ENCODE measurements around the gene AMBP. TPM values are rescaled to one million over a fixed set of nuclear protein-coding genes. Genes with fewer than 3 reads are reported as not detected.

Gene AMBP
- total and polyA plus RNA-seq, 2 of the 13 experiments (the other 11 are each of a cell fraction or from before 2014, with no cell fraction given) = 1,510 to 2,580 TPM

DNA sequence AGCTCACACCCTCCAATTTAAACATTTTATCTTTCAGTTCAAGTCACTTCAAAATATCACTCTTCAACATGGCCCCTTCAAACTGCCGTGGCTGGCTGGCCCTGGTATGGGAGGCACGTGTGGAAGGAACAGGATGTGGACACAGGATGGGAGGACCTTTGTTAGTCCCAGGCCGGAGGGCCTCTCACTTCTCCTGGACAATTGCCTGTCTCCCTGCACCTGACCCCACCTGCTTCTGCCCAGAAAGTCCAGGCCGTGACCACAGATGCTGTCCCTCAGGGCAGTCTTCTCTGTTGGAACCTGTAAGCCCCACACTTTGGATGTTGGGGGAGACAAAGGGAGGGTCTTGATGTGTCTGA, 19.4 kb downstream of the AMBP start (continued):
- TF ChIP-seq FIP1L1 (IDR thresholded peaks at IDR 0.05; ENCODE audit: borderline replicate concordance, insufficient read depth, low read depth, low read length) = 0 out of 2 replicates have a peak, but pooled peaks have one; percentile 10
- TF ChIP-seq, protein P1, sequence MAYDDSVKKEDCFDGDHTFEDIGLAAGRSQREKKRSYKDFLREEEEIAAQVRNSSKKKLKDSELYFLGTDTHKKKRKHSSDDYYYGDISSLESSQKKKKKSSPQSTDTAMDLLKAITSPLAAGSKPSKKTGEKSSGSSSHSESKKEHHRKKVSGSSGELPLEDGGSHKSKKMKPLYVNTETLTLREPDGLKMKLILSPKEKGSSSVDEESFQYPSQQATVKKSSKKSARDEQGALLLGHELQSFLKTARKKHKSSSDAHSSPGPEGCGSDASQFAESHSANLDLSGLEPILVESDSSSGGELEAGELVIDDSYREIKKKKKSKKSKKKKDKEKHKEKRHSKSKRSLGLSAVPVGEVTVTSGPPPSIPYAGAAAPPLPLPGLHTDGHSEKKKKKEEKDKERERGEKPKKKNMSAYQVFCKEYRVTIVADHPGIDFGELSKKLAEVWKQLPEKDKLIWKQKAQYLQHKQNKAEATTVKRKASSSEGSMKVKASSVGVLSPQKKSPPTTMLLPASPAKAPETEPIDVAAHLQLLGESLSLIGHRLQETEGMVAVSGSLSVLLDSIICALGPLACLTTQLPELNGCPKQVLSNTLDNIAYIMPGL (CRISPR knock-in tag; IDR thresholded peaks at IDR 0.05; ENCODE audit: borderline replicate concordance in 1 of 2, low read depth in 1 of 2) = 0 out of 4 replicates have a peak, but pooled peaks have one; percentile 16 to 27
- TF ChIP-seq ZNF121 (CRISPR knock-in tag; IDR thresholded peaks at IDR 0.05) = no peak
- no peak for TF ChIP-seq ZNF468 (CRISPR knock-in tag; IDR thresholded peaks at IDR 0.05)
- TF ChIP-seq NCOA5 (CRISPR knock-in tag; IDR thresholded peaks at IDR 0.05) = no peak
- TF ChIP-seq ZC3H13 (CRISPR knock-in tag; IDR thresholded peaks at IDR 0.05) = peak; percentile 50; the same call in 1 of the 2 replicates
- TF ChIP-seq, protein P2, sequence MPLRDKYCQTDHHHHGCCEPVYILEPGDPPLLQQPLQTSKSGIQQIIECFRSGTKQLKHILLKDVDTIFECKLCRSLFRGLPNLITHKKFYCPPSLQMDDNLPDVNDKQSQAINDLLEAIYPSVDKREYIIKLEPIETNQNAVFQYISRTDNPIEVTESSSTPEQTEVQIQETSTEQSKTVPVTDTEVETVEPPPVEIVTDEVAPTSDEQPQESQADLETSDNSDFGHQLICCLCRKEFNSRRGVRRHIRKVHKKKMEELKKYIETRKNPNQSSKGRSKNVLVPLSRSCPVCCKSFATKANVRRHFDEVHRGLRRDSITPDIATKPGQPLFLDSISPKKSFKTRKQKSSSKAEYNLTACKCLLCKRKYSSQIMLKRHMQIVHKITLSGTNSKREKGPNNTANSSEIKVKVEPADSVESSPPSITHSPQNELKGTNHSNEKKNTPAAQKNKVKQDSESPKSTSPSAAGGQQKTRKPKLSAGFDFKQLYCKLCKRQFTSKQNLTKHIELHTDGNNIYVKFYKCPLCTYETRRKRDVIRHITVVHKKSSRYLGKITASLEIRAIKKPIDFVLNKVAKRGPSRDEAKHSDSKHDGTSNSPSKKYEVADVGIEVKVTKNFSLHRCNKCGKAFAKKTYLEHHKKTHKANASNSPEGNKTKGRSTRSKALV (CRISPR knock-in tag; IDR thresholded peaks at IDR 0.05) = no peak
- TF ChIP-seq, protein P3, sequence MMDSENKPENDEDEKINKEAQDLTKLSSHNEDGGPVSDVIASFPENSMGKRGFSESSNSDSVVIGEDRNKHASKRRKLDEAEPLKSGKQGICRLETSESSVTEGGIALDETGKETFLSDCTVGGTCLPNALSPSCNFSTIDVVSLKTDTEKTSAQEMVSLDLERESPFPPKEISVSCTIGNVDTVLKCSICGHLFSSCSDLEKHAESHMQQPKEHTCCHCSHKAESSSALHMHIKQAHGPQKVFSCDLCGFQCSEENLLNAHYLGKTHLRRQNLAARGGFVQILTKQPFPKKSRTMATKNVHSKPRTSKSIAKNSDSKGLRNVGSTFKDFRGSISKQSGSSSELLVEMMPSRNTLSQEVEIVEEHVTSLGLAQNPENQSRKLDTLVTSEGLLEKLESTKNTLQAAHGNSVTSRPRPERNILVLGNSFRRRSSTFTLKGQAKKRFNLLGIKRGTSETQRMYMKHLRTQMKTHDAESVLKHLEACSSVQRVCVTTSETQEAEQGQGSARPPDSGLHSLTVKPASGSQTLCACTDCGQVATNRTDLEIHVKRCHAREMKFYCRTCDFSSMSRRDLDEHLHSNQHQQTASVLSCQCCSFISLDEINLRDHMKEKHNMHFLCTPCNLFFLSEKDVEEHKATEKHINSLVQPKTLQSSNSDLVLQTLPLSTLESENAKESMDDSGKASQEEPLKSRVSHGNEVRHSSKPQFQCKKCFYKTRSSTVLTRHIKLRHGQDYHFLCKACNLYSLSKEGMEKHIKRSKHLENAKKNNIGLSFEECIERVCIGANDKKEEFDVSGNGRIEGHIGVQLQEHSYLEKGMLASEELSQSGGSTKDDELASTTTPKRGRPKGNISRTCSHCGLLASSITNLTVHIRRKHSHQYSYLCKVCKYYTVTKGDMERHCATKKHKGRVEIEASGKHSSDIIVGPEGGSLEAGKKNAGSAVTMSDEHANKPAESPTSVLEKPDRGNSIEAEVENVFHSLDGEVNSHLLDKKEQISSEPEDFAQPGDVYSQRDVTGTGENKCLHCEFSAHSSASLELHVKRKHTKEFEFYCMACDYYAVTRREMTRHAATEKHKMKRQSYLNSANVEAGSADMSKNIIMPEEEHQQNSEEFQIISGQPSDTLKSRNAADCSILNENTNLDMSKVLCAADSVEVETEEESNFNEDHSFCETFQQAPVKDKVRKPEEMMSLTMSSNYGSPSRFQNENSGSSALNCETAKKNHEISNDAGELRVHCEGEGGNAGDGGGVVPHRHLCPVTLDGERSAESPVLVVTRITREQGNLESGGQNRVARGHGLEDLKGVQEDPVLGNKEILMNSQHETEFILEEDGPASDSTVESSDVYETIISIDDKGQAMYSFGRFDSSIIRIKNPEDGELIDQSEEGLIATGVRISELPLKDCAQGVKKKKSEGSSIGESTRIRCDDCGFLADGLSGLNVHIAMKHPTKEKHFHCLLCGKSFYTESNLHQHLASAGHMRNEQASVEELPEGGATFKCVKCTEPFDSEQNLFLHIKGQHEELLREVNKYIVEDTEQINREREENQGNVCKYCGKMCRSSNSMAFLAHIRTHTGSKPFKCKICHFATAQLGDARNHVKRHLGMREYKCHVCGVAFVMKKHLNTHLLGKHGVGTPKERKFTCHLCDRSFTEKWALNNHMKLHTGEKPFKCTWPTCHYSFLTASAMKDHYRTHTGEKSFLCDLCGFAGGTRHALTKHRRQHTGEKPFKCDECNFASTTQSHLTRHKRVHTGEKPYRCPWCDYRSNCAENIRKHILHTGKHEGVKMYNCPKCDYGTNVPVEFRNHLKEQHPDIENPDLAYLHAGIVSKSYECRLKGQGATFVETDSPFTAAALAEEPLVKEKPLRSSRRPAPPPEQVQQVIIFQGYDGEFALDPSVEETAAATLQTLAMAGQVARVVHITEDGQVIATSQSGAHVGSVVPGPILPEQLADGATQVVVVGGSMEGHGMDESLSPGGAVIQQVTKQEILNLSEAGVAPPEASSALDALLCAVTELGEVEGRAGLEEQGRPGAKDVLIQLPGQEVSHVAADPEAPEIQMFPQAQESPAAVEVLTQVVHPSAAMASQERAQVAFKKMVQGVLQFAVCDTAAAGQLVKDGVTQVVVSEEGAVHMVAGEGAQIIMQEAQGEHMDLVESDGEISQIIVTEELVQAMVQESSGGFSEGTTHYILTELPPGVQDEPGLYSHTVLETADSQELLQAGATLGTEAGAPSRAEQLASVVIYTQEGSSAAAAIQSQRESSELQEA (CRISPR knock-in tag; IDR thresholded peaks at IDR 0.05; ENCODE audit: not compliant biosample characterization) = no peak
- TF ChIP-seq ZNF34 (CRISPR knock-in tag; IDR thresholded peaks at IDR 0.05; ENCODE audit: borderline replicate concordance) = 0 out of 2 replicates have a peak, but pooled peaks have one; percentile 31
- no peak for TF ChIP-seq IKZF4 (CRISPR knock-in tag; IDR thresholded peaks at IDR 0.05; ENCODE audit: borderline replicate concordance, low read depth, not compliant biosample characterization)
- TF ChIP-seq ETV6 (CRISPR knock-in tag; conservative IDR thresholded peaks at IDR 0.05) = no peak
- no peak for TF ChIP-seq ZBTB20 (CRISPR knock-in tag; IDR thresholded peaks at IDR 0.05; ENCODE audit: borderline replicate concordance, low read depth)
- 0 out of 2 replicates have a peak, but pooled peaks have one; percentile 57 for TF ChIP-seq ZNF607 (CRISPR knock-in tag; IDR thresholded peaks at IDR 0.05; ENCODE audit: borderline replicate concordance)
- 0 out of 2 replicates have a peak, but pooled peaks have one; percentile 27 for TF ChIP-seq ZIK1 (CRISPR knock-in tag; IDR thresholded peaks at IDR 0.05; ENCODE audit: borderline replicate concordance, low read depth)
- TF ChIP-seq XRCC5 (optimal IDR thresholded peaks at IDR 0.05; ENCODE audit: low read length) = no peak
- no peak for TF ChIP-seq ZNF205 (CRISPR knock-in tag; IDR thresholded peaks at IDR 0.05)
- TF ChIP-seq ZNF768 (CRISPR knock-in tag; IDR thresholded peaks at IDR 0.05) = 0 out of 2 replicates have a peak, but pooled peaks have one; percentile 0
- TF ChIP-seq ZNF256 (CRISPR knock-in tag; conservative IDR thresholded peaks at IDR 0.05) = no peak
